K562 (cell line): Measurements from ENCODE around the gene TUT1. TPM values are rescaled to one million over a fixed set of nuclear protein-coding genes. Genes with fewer than 3 reads are reported as not detected.

ENCODE experiments used
- CBX2 ChIP-seq: fragments of 200-600 bp; sonication (generic); IDR thresholded peaks from one replicate; pipeline ENCODE4 v1.6.1; 2012; ENCODE audit warnings: mild to moderate bottlenecking, low read length, inconsistent platforms; ENCODE audit not compliant: insufficient read depth, poor library complexity, severe bottlenecking
- CCAR2 ChIP-seq: fragments of 200-400 bp; formaldehyde crosslinking; IDR thresholded peaks from 2 replicates; pipeline ENCODE4 v1.6.1; 2017; ENCODE audit warnings: mild to moderate bottlenecking, low read depth, low read length
- CEBPZ ChIP-seq: fragments of 150-350 bp; IDR thresholded peaks from 2 replicates; pipeline ENCODE4 v1.6.1; 2014; ENCODE audit warnings: low read depth, mild to moderate bottlenecking, low read length, borderline replicate concordance
- DDX20 ChIP-seq: fragments of 450-650 bp; IDR thresholded peaks from 2 replicates; pipeline ENCODE4 v1.6.1; 2016; ENCODE audit warnings: missing genetic modification characterization, low read depth, mild to moderate bottlenecking, missing compliant biosample characterization, moderate library complexity
- ELK1 ChIP-seq: sonication (generic); formaldehyde crosslinking; IDR thresholded peaks from 2 replicates; pipeline ENCODE4 v1.8.1; 2022; ENCODE audit warnings: missing genetic modification reagents
- ESRRB ChIP-seq: fragments of 250-450 bp; sonication (Bioruptor Pico); IDR thresholded peaks from 2 replicates; pipeline ENCODE4 v1.5.0; 2020; ENCODE audit warnings: mild to moderate bottlenecking, moderate library complexity, borderline replicate concordance
- IRF1 ChIP-seq: sonication (generic); formaldehyde crosslinking; IDR thresholded peaks from 2 replicates; pipeline ENCODE4 v1.8.0; 2022; ENCODE audit warnings: missing genetic modification reagents, mild to moderate bottlenecking, borderline replicate concordance
- KAT8 ChIP-seq: fragments of 450-650 bp; IDR thresholded peaks from 2 replicates; pipeline ENCODE4 v1.6.1; 2016; ENCODE audit warnings: low read depth, mild to moderate bottlenecking
- KDM5B ChIP-seq: fragments of 200-600 bp; sonication (generic); IDR thresholded peaks from 2 replicates; pipeline ENCODE4 v1.6.1; 2012; ENCODE audit warnings: low read depth, mild to moderate bottlenecking, moderate library complexity, low read length, control low read depth, inconsistent platforms; ENCODE audit not compliant: insufficient replicate concordance
- NKRF ChIP-seq: fragments of 450-650 bp; IDR thresholded peaks from 2 replicates; pipeline ENCODE4 v1.6.1; 2016; ENCODE audit warnings: borderline replicate concordance
- RB1 ChIP-seq: fragments of 450-650 bp; IDR thresholded peaks from 2 replicates; pipeline ENCODE4 v1.6.1; 2017; ENCODE audit warnings: low read depth, mild to moderate bottlenecking
- SIX5 ChIP-seq, 2 experiments: IDR thresholded peaks; 2 replicates each; pipeline ENCODE4 v1.6.1; 2011; ENCODE audit warnings: low read length in 2 of 2, borderline replicate concordance in 1 of 2, low read depth in 1 of 2, mild to moderate bottlenecking in 1 of 2, moderate library complexity in 1 of 2; ENCODE audit not compliant: insufficient read depth in 1 of 2
- SMAD2 ChIP-seq: fragments of 150-350 bp; IDR thresholded peaks from 2 replicates; pipeline ENCODE4 v1.6.1; 2014; ENCODE audit warnings: low read depth, mild to moderate bottlenecking, low read length
- SMARCC2 ChIP-seq: fragments of 450-650 bp; IDR thresholded peaks from 2 replicates; pipeline ENCODE4 v1.6.1; 2017; ENCODE audit warnings: antibody characterized with exemption, moderate library complexity, mild to moderate bottlenecking, low read depth
- XRCC3 ChIP-seq: fragments of 450-650 bp; IDR thresholded peaks from 2 replicates; pipeline ENCODE4 v1.6.1; 2017; ENCODE audit warnings: mild to moderate bottlenecking, moderate library complexity
- ZBTB12 ChIP-seq: fragments of 250-450 bp; sonication (Bioruptor Pico); IDR thresholded peaks from 2 replicates; pipeline ENCODE4 v1.4.0; 2020
- polyA plus RNA-seq, 8 experiments: library from polyadenylated mRNA; depleted of rRNA in 4 of 8; stranded (reverse) in 5 of 8; unstranded in 3 of 8; fragments of >200 nt; fragmentation: Nextera tagmentation in 2 of 8; fragmentation: Illumina TruSeq in 1 of 8; extraction: Ambion mirVana in 2 of 8; extraction: Trizol in 1 of 8; gene quantifications; 2 replicates each; pipeline versions ENCODE4 v1.2.1 to v1.2.3, GENCODE V29; 2011 to 2014; ENCODE audit warnings: inconsistent platforms in 1 of 8, missing spikeins in 1 of 8
- total RNA-seq, 7 experiments: library from RNA; depleted of rRNA in 6 of 7; stranded (reverse); fragments of >200 nt in 6 of 7; fragmentation: Illumina TruSeq in 2 of 7; extraction: Trizol in 2 of 7; gene quantifications; 2 replicates each; pipeline versions ENCODE4 v1.2.1 to v1.2.3, GENCODE V29; 2011 to 2021; ENCODE audit warnings: low replicate concordance in 1 of 7

The TUT1 gene
- total and polyA plus RNA-seq, 9 of the 15 experiments (the other 6 are each of a cell fraction or from before 2014, with no cell fraction given): 0.66 to 44.3 (median 15.7) TPM

- TF ChIP-seq CEBPZ: no peak
- no peak for TF ChIP-seq SMAD2
- TF ChIP-seq SIX5 (IDR thresholded peaks at IDR 0.05; ENCODE audit: borderline replicate concordance in 1 of 2, insufficient read depth in 1 of 2, low read depth in 1 of 2, low read length in 2 of 2): no peak
- peak; percentile 90 for TF ChIP-seq KDM5B
- no peak for TF ChIP-seq XRCC3
- TF ChIP-seq IRF1 (CRISPR knock-in tag): no peak
- TF ChIP-seq SMARCC2: no peak
- TF ChIP-seq RB1: 0 out of 2 replicates have a peak, but pooled peaks have one; percentile 32
- TF ChIP-seq CBX2: no peak
- TF ChIP-seq CCAR2: no peak
- TF ChIP-seq ESRRB (CRISPR knock-in tag): 0 out of 2 replicates have a peak, but pooled peaks have one; percentile 34
- no peak for TF ChIP-seq DDX20
- no peak for TF ChIP-seq ELK1
- TF ChIP-seq NKRF: peak; percentile 65
- no peak for TF ChIP-seq ZBTB12 (CRISPR knock-in tag)
- TF ChIP-seq KAT8: no peak
These were observed 17.5 kb downstream of the TUT1 start, which contains the start of gene EEF1G (continued) for GRCh38 chr11:62573592-62574362.
